ENCODE measurements around the gene TTC21A.
"Not testable (repeated sequence)": the region's sequence is repeated elsewhere in the genome, so short reads cannot be mapped to it uniquely, and the experiment has no call there.

TTC21A gene

DNA sequence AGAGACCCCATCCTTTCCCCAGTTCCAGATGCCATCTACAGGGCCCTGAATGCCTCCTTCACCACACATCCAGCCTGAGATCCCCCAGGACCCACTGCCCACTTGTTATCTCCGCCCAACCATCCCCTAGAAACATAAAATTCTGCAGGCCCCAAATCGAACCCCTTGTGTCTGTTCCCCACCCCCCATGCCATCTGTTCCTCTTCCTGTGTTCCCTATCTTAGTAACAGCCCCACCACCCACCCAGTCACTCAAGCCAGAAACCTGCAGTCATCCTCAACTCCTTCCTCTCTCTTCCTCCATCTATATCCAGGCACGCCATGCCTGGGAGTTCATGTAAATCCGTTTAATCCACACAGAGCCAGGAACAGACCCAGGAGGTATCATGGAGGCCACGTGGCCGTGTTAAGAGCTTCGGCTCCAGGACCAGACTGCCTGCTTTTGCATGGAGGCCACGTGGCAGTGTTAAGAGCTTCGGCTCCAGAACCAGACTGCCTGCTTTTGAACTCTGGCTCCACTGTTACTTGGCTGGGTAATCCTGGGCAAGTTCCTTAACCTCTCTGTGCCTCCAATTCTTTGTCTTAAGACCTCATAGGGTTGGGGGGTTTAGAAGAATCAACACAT is 41.1 kb downstream of the TTC21A start:
- DNase-seq = no peak

DNA sequence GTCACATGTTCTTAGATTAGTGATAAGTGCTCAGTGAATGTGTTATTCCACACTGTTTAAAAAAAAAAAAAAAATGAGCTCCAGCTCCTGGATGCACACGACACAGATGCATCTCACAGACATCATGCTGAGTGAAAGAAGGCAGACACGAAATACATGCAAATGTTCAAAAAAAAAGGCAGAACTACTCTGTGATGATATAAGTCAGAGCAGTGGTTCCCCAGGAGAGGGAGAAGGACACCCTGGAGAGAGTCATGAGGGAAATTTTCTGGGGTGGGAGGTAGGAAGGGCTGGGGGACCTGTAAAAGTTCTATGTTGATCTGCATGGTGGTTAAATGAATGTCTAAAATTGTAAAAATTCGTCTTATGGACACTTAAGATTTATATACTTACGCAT is 41.6 kb downstream of the TTC21A start:
- no peak for DNase-seq

DNA sequence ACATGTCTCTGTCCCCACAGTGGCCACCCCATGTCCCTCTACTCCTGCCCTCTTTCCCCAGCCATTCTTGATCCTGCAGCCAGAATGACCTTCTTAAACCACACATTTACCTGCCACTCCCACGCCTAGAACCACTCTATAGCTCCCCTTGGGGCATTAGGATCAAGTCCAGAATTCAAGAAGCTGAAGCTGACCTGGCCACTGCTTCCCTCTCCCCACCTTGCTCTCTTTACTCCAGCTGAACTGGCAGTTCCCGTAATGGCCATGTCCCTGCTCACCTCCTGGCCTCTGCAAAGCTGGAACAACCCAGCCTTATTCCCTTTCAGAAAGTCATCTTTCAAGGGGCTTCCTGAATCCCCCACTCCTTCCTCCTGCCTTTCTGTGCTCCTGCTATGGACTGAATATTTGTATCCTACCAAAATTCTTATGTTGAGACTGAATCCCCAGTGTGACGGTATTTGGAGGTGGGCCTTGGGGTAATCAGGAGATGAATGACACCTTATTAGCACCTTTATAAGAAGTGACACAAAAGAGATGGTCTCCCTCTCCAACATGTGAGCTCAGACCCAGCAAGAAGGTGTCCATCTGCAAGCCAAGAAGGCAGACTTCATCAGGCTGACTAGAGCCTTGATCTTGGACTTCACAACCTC is 42.1 kb downstream of the TTC21A start:
- no peak for DNase-seq

DNA sequence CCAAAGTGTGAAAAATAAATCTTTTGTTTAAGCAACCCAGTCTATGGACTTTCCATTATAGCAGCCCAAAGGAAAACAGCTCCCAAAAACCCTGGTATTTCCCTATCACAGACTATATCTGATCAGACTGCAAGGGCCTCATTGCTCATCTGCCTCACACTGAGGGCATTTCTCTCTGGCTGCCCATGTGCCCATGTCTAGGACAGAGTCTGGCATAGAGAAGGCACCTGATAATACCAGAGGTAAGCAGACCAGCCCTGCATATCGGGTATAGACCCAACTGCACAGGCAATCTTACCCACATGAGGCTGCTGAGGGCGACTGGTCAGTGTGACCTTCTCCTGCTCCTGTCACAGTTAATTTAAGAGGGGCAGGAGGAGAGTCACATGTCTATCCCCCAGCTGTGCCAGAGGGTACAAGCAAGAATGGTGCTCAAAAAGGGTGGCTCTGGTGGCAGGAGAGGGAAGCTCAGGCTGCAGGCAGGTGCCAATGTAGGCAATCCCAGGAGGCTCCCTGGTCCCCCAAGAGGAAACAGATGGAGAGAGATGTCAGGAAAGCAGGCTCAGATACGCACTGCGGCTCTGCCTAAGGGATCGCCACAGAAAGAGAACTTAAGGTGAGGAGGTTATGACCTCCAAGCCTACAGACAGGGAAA is 42.8 kb downstream of the TTC21A start:
- no peak for DNase-seq

DNA sequence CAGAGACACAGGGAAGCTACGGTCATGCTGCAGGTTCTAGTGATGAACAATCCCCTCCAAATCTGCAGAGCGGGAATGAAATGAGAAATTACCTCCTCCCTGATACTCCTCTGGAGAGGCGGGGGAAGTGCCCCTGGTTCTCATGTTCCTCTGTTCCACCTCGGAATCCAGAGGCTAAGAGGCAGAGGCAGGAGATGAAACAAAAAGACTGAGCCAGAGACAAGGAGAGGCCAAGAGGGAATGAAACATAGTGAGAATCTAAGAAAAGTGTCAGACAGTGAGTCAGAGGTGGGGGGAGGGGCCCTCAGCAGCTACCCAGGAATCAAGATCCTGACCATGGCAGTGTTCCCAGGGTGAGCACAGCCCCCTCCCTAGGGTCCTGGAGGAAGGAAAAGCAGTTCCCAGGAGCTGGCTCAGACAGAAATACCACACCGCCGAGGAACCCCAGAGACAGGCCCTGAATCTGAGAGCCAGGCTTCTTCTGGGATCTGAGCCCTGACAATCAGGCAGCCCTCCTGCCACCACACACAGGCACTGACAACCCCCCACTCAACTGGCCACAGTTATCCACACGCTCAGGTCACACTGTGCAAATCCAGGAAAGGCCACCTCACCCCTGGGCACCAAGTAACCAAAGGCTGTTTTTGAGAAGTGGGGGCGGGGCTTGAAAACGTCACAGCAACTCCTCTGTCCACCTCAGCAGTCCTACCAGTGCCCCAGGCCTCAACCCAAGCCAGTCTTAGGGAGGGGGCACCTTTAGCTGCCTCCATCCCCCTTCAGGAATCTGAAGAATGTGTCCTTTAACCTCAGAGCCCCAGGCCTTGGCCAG is 43.5 kb downstream of the TTC21A start:
- DNase-seq = peak in 50 of 56 donors; percentile 21 to 85 (median 58)

DNA sequence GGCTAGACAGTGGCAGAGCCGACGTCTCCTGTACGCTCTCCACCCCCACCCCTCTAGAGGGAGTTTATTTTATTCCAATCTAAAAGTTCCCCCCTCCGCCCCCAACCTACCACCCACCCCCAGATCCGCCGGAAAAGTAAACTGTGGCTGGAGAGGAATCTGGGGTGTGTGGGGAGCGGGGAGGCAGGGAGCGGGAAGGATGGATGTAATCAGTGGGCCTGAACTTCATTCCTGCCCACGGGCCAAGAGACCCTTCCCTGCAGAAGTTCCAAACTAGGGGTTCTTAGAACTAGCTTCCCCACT is 46.4 kb downstream of the TTC21A start:
- no peak for DNase-seq

DNA sequence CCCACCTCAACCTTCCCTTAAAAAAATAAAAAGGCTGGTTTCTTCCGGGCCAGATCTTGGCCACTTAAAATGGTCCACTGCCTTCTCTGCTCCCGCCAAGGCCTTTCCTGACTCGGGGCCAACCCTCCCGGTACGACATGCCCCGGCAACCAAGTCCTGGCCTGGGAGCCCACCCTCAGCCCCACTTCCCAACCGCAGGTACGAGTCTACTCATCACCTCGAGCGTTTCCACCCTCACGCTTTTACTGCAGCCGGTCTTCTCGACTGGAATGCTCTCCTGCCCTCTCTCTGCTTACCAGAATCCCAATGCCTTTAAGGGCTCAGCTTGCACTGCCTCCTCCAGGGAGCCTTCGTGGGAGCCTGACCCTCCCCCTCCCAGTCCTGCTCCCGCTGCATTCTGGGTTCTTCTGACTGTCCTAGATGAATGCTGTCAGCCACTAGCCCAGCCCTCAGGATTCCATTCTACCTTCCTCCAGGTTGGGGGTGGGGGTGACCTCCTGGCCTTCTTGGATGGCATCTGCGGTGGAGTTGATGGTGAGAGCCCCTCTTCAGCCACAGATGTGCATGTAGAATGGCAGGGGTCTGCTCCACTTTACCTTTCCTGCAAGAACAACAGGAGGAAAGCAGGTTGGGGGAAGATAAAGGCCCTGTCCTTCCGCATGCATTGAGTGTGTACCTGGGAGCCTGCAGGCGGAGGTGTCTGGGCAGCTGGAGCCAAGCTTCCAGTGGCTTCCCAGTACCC is 47.0 kb downstream of the TTC21A start:
- peak in 4 of 56 donors; percentile 14 to 32 (median 23) for DNase-seq

DNA sequence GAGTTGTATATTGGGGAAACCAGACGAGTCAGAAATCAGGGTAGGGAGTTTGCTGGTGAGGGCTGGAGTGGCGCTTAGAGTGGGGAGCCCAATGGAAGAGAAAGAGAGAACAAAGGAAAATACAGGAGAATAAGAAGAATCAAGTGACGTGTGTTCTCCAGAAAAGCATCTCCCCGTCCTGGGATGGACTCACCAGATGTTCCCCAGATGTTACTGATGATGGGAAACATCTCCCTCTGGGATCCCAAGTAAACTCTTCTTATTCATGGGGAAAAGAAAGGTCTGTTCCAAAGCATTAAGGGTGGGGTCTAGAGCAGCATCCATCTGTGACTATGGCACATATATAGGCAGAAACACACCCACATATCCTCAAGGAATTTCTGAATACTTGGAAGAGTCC is 48.9 kb downstream of the TTC21A start:
- no peak for DNase-seq

DNA sequence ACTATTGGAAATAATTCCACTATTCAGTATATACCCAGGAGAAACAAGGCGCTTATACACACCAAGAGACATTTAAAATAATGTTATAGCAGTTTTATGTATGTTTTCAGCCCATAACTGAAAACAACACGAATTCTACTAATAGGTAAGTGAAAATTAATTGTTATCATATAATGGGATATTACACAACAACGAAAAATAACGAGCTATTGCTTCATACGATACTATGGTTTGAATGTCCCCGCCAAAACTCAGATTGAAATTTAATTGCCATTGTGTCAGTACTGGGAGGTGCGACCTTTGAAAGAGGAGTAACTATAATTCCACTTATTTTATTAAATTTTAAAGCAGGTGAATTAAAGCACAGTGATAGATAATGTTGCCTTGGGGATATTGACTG is 49.9 kb downstream of the TTC21A start:
- DNase-seq = no peak

DNA sequence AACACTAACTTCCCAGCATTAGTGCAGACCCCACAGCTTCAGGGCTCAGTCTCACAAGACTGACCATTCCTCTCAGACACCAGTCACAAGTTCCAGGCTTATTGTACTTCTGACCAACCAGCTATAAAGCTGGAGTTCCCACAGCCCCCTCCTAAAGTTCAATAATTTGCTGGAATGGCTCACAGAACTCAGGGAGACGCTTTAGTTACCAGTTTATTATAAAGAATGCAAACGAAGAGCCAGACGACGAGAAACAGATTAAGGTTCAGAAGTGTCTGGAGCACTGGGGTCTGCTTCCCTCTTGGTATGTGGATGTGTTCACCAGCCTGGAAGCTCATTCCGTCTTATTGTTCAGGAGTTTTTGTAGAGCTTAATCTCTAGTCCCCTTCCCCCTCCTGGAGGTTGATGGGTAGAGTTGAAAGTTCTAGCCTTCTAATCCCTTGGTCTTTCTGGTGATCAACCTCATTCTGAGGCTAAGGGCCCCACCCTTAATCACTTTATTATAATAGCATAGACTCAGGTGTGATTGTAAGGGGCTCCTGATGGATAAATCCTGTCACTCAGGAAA is 50.8 kb downstream of the TTC21A start:
- no peak for DNase-seq

DNA sequence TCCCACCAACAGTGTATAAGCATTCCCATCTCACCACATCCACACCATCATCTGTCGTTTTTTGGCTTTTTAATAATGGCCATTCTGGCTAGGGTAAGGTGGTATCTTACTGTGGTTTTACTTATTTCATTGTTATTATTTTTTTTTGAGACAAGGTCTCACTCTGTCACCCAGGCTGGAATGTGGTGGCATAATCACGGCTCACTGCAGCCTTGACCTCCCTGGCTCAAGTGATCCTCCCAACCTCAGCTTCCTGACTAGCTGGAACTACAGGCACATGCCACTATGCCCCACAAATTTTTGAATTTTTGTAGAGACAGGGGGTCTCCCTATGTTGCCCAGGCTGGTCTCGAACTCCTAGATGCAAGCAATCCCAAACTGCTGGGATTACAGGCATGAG is 56.9 kb downstream of the TTC21A start:
- no peak for DNase-seq

DNA sequence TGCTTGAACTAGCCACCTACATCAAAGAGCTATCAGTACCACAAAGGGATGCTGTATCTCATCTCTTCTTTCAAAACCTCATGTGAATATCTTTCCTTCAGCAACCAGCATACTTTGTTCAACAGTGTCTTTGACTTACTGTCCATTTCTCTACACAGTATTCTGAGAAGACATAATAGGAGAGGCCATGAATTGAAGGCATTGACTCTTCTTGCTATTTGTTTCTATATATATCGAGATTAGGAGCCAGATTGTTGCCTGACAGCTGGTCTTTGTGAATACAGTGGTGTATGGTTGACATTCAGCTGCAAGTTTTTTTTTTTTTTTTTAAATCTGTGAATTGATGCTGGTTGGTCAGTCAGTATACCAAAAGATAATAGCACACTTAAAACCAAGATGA is 58.0 kb downstream of the TTC21A start:
- DNase-seq = no peak

DNA sequence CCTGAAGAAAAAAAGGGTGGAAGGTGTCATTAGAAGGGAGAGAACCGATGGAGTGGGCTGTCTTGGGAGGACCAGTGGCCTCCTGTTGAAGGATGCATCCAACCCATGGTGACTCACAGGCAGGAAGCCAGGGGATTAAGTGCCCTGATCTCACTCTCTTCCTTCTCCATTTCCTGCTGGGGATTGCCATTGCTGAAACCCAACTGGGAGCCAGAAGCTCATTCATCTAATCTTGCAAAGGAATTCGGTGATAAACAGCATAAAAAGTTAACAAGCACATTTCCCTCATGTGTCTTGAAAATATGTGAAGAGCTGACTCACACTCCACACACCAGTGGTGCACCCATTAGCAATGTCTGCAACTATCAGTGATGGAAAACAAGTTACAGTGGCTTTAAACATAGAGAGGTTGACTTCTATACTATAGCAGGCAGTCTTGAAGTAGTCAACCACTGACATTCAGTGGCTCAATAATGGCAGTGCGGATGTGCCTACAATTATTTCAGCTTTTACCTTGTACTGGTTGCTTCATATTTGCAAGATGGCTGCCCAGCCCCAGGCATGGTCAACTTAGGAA is 58.7 kb downstream of the TTC21A start:
- DNase-seq = peak in 1 of 56 donors; percentile 21

DNA sequence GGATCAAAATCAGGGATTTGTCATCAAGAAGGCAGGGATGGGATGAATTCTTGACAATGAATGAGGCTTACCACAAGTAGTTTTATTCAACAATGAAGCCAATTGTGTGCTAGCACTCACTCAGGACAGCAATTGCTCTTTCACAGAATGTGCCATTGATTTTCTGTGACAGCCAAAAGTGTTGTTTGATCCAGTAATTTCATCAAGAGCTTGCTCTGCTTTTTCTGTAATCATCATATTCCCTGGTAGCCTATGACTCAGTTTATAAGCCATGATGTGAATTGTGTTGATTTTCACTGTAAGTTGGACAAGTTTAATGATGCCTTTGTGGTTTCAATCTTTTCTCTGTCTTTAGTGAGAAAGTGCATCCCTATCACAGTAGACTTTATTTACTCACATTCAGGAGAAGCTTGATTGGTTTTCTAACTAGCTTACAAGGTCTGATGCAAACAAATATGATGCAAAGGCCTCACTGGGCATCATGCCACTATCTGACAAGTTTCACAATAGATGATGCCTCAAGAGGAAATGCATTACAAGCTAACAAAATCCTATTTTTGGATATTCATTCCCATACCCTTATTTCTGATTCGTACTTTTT is 59.6 kb downstream of the TTC21A start:
- peak in 4 of 56 donors; percentile 12 to 64 (median 18) for DNase-seq

DNA sequence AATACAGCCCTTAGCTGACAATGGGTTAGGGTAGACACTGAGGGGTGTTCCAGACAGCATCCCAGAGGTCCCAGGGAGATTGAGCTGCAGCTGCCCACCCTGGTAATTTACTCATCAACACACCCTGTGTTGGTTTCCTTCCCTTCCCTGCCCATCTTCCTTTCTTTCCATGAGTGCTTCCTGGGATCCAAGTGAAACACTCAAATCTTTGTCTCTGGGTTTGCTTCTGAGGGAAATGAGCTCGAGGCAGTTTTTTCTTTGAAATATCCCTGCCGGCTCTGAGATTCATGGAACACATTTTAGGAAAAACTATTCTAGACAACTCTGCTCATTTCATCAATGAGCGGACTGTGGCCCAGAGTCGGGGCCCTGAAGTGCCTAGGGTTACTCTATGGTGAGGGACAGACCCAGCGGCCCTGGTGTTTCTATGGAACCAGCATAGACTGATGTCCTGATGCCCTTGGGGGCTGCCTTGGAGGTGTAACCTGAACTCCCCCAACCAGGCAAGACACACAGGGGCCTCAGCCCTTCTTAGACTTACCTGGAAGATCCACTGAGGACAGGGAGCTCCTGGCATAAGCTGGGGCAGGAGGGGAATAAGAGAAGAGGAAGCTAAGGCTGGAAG is 60.8 kb downstream of the TTC21A start:
- DNase-seq = no peak

DNA sequence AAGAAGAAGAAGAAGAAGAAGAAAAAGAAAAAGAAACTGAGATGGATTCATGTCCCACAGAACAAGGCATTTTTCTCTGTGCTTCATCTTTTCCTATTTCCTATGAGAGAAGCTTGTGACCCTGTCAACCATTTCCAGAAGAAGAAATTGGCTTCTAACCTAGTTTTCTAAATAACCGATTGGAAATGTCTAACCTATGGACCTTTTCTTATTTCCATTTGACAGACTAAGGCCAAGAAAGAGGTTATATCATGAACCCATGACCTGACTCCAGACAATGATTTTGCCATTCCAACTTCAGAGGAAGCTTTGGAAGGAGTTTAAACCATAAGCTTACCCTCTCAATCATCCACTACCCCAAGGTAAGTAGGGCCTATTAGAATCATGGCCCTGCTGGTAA is 62.2 kb downstream of the TTC21A start:
- DNase-seq = no peak

DNA sequence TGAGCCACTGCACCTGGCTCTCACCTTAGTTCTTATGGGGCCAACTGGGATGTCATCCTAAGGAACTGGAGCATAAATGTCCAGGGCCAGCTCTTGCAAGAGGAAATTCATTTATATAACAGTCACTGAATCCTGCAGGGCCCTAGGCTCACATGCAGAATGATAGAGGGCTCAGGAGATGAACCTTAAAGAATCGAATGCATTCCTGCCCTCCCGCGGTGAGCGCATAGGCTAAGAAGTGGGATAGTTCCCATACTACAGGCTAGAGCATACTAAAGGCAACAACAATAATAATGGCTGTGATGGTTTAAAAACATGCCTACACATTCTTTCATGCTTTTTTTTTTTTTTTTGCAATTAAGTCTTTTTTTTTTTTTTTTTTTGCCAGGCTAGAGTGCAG is 63.0 kb downstream of the TTC21A start:
- DNase-seq = no peak

DNA sequence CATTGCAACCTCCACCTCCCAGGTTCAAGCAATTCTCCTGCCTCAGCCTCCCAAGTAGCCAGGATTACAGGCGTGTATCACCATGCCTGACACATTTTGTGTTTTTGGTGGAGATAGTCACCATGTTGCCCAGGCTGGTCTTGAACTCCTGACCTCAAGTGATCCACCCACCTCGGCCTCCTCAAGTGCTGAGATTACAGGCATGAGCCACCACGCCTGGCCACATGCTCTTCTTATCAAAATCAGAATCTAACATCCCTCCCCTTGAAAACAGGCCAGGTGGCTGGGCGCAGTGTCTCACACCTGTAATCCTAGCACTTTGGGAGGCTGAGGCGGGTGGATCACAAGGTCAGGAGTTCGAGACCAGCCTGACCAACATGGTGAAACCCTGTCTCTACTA is 63.4 kb downstream of the TTC21A start:
- DNase-seq = not testable (repeated sequence)

DNA sequence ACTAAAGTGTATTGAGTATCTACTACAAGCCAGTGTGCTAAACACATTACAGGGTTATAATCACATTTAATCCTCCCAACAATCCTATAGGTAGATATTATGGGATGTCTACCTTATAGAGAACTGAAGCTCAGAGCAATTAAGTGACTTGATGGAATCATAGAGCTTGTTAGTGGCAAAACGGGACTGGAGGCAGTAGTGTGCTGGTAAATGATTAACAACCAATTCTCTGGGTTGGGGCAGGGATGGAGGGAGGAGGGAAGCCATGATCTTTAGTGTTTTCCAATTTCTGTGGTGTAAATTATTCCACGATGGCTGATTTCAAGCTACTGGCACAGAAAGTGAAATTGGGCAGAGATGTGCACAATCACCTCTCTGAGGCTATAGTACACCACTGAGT is 64.4 kb downstream of the TTC21A start:
- DNase-seq = no peak

Measured in nucleus accumbens (tissue), 56 donors.